T-helper 9 cell (primary cell): ENCODE data around the gene SLC29A1.

ENCODE experiments used
- DNase-seq: peaks from one replicate; pipeline ENCODE4 v3.0.0-alpha.2; 2020

SLC29A1 gene

GRCh38 chr6:44270526-44271405 lies 47.4 kb downstream of the SLC29A1 start:
- no peak for DNase-seq

GRCh38 chr6:44271406-44271723 lies 48.0 kb downstream of the SLC29A1 start:
- DNase-seq = no peak

GRCh38 chr6:44271914-44272313 lies 48.5 kb downstream of the SLC29A1 start:
- no peak for DNase-seq

- no peak for DNase-seq
Measured at GRCh38 chr6:44272529-44272928, 49.1 kb downstream of the SLC29A1 start.

- DNase-seq = no peak
Measured at GRCh38 chr6:44272999-44273566, 49.7 kb downstream of the SLC29A1 start.

GRCh38 chr6:44273617-44274016 lies 50.2 kb downstream of the SLC29A1 start:
- no peak for DNase-seq

- no peak for DNase-seq
Measured at GRCh38 chr6:44275271-44275748, 51.9 kb downstream of the SLC29A1 start.

GRCh38 chr6:44275749-44276648 lies 52.6 kb downstream of the SLC29A1 start:
- DNase-seq = no peak

GRCh38 chr6:44276667-44277640 lies 53.6 kb downstream of the SLC29A1 start:
- no peak for DNase-seq

GRCh38 chr6:44277763-44278162 lies 54.4 kb downstream of the SLC29A1 start:
- no peak for DNase-seq

GRCh38 chr6:44278315-44278714 lies 54.9 kb downstream of the SLC29A1 start:
- DNase-seq = no peak

- no peak for DNase-seq
Measured at GRCh38 chr6:44278774-44279697, 55.6 kb downstream of the SLC29A1 start.
